ENCODE measurements around the gene PCSK6. TPM values are rescaled to one million over a fixed set of nuclear protein-coding genes. Genes with fewer than 3 reads are reported as not detected.

PCSK6 gene
- total RNA-seq, 2 experiments from 2014 or later: 2.7 to 3.0 TPM

DNA sequence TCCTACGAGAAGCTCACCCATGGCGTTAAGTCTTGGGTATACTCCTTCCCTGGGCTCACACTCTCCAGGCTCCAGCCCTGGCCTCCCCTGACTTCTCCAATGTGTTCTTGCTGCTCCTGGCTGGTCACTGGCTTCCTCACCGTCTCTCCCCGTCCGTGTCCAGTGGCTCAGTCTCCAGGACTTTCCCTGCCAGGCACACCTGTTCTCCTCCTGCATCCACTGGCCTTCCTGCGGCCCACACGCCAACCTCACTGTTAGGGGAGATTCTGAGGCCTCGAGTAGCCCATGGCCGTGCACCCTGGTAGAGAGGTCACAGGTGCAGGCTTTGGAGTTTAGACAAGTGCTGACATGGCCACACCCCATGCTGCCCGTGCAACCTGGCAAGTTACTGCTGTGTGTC, 102.5 kb downstream of the PCSK6 start:
- POLR2A ChIA-PET: no interaction called here
- TF ChIP-seq, protein P1, sequence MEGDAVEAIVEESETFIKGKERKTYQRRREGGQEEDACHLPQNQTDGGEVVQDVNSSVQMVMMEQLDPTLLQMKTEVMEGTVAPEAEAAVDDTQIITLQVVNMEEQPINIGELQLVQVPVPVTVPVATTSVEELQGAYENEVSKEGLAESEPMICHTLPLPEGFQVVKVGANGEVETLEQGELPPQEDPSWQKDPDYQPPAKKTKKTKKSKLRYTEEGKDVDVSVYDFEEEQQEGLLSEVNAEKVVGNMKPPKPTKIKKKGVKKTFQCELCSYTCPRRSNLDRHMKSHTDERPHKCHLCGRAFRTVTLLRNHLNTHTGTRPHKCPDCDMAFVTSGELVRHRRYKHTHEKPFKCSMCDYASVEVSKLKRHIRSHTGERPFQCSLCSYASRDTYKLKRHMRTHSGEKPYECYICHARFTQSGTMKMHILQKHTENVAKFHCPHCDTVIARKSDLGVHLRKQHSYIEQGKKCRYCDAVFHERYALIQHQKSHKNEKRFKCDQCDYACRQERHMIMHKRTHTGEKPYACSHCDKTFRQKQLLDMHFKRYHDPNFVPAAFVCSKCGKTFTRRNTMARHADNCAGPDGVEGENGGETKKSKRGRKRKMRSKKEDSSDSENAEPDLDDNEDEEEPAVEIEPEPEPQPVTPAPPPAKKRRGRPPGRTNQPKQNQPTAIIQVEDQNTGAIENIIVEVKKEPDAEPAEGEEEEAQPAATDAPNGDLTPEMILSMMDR (IDR thresholded peaks at IDR 0.05): no peak
- H3K4me3 Mint-ChIP-seq: no peak overlapping the region
- intact Hi-C loops (cut with micrococcal nuclease): no loop called here
- H3K27ac Mint-ChIP-seq: no peak overlapping the region
- H3K9me3 Mint-ChIP-seq: no peaks in the 10 kb centered on the region
- no peaks in the 10 kb centered on the region for H3K27me3 Mint-ChIP-seq
- no peaks in the 10 kb centered on the region for H3K36me3 Mint-ChIP-seq (ENCODE audit: low read depth)
- CTCF ChIA-PET: no interaction called here
- ATAC-seq: no peak
- DNase-seq: no peak
- H3K4me1 Mint-ChIP-seq (ENCODE audit: low read depth): peaks cover 4% of the 10 kb centered on the region

DNA sequence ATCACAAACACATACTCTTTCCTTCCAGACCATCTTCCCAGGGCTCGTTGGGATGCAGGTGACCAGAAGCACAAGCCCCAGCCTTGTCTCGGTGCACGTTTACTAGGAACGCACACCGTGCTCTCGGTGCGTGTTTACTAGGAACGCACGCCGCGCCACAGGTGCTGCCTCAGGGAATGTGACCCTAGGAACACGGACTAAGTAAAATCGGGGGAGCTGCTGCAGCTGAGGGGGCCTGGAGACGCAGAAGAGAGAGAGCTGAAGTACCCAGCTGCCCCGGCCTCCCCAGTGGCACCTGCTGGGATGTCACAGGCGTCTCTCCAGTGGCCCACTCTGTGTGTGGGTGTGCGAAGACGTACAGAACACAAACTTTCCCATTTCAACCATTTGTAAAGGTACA, 103.5 kb downstream of the PCSK6 start:
- ATAC-seq: no peak
- H3K36me3 Mint-ChIP-seq (ENCODE audit: low read depth): no peaks in the 10 kb centered on the region
- POLR2A ChIA-PET: no interaction called here
- no peaks in the 10 kb centered on the region for H3K9me3 Mint-ChIP-seq
- no peak overlapping the region for H3K27ac Mint-ChIP-seq
- intact Hi-C loops (cut with micrococcal nuclease): no loop called here
- CTCF ChIA-PET: no interaction called here
- H3K4me1 Mint-ChIP-seq (ENCODE audit: low read depth): peaks cover 2% of the 10 kb centered on the region
- H3K4me3 Mint-ChIP-seq: no peak overlapping the region
- TF ChIP-seq, protein P1 (IDR thresholded peaks at IDR 0.05): no peak
- H3K27me3 Mint-ChIP-seq: no peaks in the 10 kb centered on the region
- DNase-seq: no peak

DNA sequence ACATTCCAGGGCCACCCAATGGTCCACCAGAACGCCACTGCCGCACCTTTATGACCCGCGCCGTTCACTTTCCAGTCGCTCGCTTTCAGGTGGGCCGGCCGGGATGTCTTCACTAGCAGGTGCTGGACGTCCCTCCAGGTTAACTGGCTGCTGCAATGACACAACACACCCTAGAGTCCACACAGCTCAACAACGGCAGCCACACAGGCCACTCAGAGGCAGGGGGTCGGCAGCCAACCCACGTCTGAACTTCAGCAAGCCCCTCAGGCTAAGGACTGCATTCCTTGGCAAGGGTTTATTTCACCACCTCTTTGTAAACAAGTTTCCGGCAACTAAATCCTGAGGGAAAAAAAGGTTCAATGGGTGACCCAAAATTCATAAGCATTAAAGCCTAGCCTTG, 105.2 kb downstream of the PCSK6 start:
- Mint-ChIP-seq H3K27me3 (no peaks in the 10 kb centered on the region), H3K27ac (no peak overlapping the region), H3K9me3 (no peaks in the 10 kb centered on the region), H3K4me1 (ENCODE audit: low read depth) (no peaks in the 10 kb centered on the region), H3K4me3 (no peak overlapping the region), H3K36me3 (ENCODE audit: low read depth) (no peaks in the 10 kb centered on the region)
- TF ChIP-seq, protein P1 (IDR thresholded peaks at IDR 0.05): no peak
- ChIA-PET POLR2A (no interaction called here), CTCF (no interaction called here)
- DNase-seq (no peak), ATAC-seq (no peak)
- intact Hi-C loops (cut with micrococcal nuclease): no loop called here

GRCh38 chr15:101382544-101382943, 107.0 kb downstream of the PCSK6 start:
- H3K27me3 Mint-ChIP-seq: no peaks in the 10 kb centered on the region
- peaks cover 2% of the 10 kb centered on the region for H3K4me1 Mint-ChIP-seq (ENCODE audit: low read depth)
- ChIA-PET POLR2A (no interaction called here), CTCF (no interaction called here)
- H3K9me3 Mint-ChIP-seq: no peaks in the 10 kb centered on the region
- DNase-seq: no peak
- TF ChIP-seq, protein P1 (IDR thresholded peaks at IDR 0.05): no peak
- no peaks in the 10 kb centered on the region for H3K36me3 Mint-ChIP-seq (ENCODE audit: low read depth)
- H3K4me3 Mint-ChIP-seq: no peak overlapping the region
- H3K27ac Mint-ChIP-seq: no peak overlapping the region
- ATAC-seq: no peak
- intact Hi-C loops (cut with micrococcal nuclease): no loop called here

GRCh38 chr15:101381671-101382212, 107.8 kb downstream of the PCSK6 start:
- Mint-ChIP-seq H3K9me3 (no peaks in the 10 kb centered on the region), H3K4me3 (no peak overlapping the region), H3K36me3 (ENCODE audit: low read depth) (no peaks in the 10 kb centered on the region), H3K27me3 (no peaks in the 10 kb centered on the region), H3K4me1 (ENCODE audit: low read depth) (peaks cover 4% of the 10 kb centered on the region), H3K27ac (no peak overlapping the region)
- POLR2A ChIA-PET: no interaction called here
- CTCF ChIA-PET: no interaction called here
- TF ChIP-seq, protein P1 (IDR thresholded peaks at IDR 0.05): no peak
- ATAC-seq (no peak), DNase-seq (no peak)
- intact Hi-C loops (cut with micrococcal nuclease): no loop called here
